Measurements from ENCODE around the gene MOSPD3.
A peak's percentile ranks its signal among the peaks of the same experiment; 100 is the strongest.
"Not testable (repeated sequence)": the region's sequence is repeated elsewhere in the genome, so short reads cannot be mapped to it uniquely, and the experiment has no call there.

MOSPD3 gene

DNA sequence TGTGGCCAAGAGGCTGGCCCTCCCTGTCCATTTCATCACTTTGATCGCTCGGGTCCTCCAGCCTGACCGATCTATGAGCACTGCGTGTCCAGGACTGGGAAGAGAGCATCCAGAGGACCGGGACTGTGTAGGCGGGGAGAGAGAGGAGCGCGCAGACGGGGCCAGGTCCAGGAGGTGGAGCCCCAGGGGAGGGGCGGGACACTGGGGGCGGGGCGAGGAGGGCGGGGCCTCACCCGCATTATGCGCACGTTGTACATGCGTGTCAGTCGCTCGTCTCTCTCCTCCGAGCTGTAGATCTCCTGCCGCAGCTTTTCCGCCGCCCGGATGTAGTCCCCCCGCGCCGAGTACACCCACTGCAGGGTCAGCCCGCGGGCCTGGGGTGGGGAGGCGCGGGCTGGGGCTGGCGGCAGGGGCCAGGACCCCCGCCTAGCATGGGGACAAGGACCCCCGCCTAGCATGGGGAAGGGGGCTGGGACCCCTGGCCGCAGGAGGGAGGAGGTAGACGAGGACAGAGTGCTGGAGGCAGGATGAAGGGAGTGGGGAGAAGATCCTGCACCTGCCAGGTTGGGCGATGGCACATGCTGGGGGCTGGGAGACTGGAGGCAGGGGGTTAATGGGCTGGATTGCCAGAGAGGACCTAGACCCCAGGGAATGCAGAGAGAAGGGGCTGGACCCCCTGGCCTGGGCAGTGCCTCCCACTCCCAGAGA, 14.3 kb downstream of the MOSPD3 start:
- ATAC-seq: peak; percentile 97 to 98

- no peak for ATAC-seq
Measured at GRCh38 chr7:100627238-100627549, 14.9 kb downstream of the MOSPD3 start.

- ATAC-seq: no peak
Measured at GRCh38 chr7:100629117-100629716, 16.9 kb downstream of the MOSPD3 start.

DNA sequence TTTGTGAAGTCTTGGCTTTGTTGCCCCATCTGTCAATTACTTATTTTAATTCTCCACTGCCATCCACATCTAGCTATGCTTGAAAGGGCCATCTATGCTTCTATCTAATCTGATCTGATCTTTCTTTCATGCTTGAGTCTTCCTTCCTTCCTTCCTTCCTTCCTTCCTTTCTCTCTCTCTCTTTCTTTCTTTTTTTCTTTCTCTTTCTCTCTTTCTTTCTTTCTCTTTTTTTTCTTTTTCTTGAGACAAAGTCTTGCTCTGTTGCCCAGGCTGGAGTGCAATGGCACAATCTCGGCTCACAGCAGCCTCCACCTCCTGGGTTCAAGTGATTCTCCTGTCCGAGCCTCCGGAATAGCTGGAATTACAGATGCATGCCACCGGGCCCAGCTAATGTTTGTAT, 17.7 kb downstream of the MOSPD3 start:
- no peak for ATAC-seq

DNA sequence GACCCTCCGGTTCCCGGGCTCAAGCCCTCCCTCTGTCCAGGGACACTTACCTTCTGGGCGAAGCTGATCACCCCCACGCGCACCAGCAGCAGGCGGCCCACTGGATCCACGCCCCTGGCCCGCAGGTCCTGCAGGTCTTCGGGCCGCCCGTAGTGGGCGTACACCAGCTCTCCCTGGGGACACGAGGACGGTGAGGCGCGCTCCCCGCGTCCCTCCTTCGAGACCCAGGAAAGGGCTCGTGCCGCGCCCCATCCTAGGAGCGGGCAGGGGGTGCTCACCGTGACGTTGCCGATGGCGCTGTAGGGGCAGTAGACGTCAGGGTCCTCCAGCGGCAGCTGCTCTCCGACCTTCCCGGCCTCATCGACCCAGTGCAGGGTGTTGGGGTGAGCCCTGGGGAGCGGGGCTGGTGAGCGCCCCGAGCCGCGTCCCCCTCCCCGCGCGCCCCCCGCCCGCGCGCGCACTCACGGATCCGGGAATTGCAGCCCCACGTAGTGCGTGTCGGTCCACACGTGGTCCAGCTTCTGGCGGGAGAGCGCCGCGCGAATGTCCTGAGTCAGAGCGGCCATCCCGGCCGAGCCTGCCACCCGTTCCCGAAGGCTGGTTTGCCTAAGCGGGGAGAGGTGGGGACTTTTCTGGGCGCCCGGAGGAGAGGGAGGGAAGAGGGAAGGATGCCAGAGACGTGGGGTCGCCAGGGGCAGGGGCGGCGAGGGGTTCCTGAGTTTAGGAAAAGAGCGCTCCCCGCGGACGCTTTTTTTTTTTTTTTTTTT, 20.8 kb downstream of the MOSPD3 start:
- ATAC-seq: peak; percentile 81 to 84

DNA sequence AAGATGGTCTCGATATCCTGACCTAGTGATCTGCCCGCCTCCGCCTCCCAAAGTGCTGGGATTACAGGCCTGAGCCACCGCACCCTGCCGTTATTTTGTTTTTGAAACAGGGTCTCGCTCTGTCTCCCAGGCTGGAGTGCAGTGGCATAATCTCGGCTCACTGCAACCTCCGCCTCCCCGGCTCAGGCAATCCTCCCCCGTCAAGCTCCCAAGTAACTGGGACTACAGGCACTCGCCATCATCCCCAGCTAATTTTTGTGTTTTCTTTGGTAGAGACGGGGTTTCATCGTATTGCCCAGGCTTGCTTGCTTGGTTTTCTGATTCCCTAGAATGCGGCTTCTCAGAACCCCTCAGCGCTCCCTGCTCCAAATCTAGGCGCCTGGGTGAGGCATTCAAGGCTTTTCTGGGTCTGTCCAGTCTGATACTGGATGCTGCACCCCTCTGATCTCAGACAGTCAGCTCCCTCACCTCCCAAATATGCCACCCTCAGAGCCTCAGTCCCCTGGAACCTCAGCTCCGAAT, 27.7 kb downstream of the MOSPD3 start:
- no peak for ATAC-seq

DNA sequence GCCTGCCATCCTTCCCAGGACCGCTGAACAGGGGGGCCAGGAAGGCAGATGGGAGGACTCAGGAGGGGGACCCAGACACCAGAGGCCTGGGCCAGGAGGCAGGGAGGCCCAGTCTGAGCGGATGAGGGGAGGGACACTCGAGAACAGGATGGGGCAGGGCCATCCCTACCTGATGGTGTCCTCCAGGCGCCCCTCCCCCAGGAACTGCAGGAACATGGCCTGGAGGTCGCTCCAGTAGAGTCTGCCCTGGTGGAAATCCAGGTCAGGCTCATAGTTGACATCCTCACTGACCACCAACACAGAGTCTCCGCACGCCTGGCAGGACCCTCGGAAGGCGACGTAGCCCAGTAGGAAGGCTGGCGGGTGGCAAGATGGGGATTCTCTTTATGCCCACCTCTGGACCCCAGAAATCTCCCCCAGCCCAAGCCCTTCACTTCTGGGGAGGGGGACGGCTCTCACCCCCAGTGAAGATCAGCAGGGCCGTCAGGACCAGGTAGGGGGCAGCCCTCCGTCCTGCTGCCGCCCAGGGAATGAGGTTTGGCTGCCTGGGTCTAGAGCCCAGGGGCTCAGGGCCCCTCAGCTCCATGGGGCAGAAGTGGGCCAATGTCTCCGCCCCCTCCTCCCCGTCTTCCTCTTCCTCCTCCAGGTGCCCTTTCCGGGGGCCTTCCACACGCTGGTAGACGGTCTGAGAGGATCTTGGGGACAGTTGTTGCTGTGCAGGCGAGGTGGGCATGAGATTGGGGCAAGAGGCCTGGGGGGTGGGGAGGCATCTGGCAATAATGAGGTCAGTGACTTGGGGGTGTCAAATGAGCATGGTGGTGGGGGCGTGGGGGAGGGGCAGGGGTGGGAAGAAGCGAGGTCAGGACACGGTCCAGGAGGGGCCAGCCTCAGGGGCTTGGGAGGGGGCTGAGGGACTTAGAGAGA, 28.4 kb downstream of the MOSPD3 start:
- no peak for ATAC-seq

GRCh38 chr7:100641463-100641859, 29.1 kb downstream of the MOSPD3 start, which contains the start of gene TFR2:
Gene TFR2 (minus strand): TSS chr7:100641552. CDS start chr7:100641509, 43 bp downstream.
- no peak for ATAC-seq

GRCh38 chr7:100641860-100642533, 29.7 kb downstream of the MOSPD3 start:
- ATAC-seq: no peak

GRCh38 chr7:100642534-100642907, 30.2 kb downstream of the MOSPD3 start:
- ATAC-seq: peak; percentile 27 to 28

- no peak for ATAC-seq
Measured at GRCh38 chr7:100649826-100650565, 37.7 kb downstream of the MOSPD3 start.

GRCh38 chr7:100654908-100655831, 42.8 kb downstream of the MOSPD3 start:
- ATAC-seq: no peak

- peak; percentile 32 to 53 for ATAC-seq
Measured at GRCh38 chr7:100655908-100656674, 43.8 kb downstream of the MOSPD3 start, which contains the start of gene ACTL6B. Gene ACTL6B (minus strand): TSS chr7:100656448. CDS start chr7:100656354, 94 bp downstream.

DNA sequence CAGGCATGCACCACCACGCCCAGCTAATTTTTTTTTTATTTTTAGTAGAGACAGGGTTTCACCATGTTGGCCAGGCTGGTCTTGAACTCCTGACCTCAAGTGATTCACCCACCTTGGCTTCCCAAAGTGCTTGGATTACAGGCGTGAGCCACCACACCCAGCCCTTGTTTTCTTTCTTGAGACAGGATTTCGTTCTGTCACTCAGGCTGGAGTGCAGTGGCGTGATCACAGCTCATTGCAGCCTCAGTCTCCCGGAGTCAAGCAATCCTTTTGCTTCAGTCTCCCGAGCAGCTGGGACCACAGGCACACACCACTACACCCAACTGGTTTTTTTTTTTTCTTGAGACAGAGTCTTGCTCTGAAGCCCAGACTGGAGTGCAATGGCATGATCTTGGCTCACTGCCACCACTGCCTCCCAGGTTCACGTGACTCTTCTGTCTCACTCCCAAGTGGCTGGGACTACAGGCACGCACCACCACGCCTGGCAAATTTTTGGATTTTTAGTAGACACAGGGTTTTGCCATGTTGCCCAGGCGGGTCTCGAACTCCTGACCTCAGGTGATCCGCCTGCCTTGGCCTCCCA, 49.9 kb downstream of the MOSPD3 start:
- ATAC-seq: not testable (repeated sequence)
